GM12874 (cell line): ENCODE measurements around the gene SPTSSB.

Experiments
- CTCF ChIP-seq: IDR thresholded peaks from 2 replicates; pipeline ENCODE4 v1.5.1; 2011; ENCODE audit warnings: low read depth, mild to moderate bottlenecking, control low read depth, low read length, moderate library complexity; ENCODE audit not compliant: insufficient read depth

The SPTSSB gene

GRCh38 chr3:161403251-161403650 lies 31.9 kb upstream of the SPTSSB start:
- TF ChIP-seq CTCF = no peak

DNA sequence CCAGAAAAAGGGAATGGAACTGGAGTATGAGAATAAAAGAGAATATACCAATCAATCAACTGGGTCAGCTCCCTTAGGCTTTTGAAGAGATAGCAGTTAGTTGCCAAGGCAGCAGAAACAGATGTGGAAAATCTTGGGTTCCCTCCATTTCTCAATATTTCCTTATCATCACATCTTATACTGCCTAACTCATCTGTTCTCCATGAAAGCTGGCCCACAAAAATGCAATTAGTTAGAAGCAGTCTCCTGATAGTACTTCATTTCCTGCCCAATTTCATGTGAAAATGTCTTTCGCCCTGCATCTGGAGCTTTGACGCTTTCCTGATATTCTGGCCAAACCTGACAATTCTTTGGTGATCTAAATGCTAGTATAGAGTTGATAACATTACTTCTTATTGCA lies 30.1 kb upstream of the SPTSSB start:
- TF ChIP-seq CTCF = no peak

GRCh38 chr3:161400650-161401049 lies 29.3 kb upstream of the SPTSSB start:
- no peak for TF ChIP-seq CTCF

DNA sequence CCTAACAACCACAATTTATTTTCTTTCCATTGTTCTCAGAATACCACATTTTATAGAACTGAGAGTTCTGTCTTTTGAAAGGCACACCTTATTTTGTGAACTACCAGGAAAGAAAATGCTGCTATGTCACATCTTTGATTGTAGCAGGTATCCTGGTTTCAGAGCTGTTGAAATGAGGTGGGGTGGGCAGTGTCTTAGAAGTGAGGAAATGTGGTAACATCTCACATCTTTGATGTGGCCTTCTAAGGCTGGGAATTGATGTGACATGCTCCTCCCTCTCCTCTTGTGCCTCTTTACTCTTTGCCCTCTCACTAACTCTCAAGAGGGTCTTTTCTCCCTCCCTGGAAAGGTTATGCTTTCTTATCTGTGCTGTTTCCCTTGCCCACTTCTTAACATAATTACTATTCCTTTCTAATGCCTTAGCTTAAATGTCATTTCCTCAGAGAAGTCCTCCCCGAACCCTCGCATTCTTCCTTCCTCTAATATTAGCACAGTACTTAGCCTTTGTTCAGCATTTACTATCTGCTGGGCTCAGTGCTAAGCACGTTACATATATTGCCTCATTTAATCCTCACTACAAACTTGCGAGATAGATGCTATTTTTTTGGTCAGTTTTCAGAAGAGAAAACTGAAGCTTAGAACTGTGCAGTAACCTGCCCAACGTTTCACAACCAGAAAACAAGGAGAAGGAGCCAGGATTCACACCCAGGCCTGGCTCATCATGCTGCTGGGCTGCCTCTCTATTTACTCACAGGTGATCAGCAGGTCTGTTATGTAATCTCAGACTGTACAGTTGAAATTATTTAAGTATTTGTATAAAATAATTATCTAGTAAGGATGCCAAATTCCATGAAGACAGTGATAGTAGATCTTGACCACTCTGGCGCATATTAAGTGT lies 24.0 kb upstream of the SPTSSB start:
- no peak for TF ChIP-seq CTCF

- no peak for TF ChIP-seq CTCF
Measured at GRCh38 chr3:161393803-161394202, 22.5 kb upstream of the SPTSSB start.

- TF ChIP-seq CTCF = no peak
Measured at GRCh38 chr3:161393310-161393709, 22.0 kb upstream of the SPTSSB start.

GRCh38 chr3:161392853-161393252 lies 21.5 kb upstream of the SPTSSB start:
- TF ChIP-seq CTCF = no peak
